Uterus (tissue), 4 donors: Measurements from ENCODE around the gene IL1RAPL2. TPM values are rescaled to one million over a fixed set of nuclear protein-coding genes. Genes with fewer than 3 reads are reported as not detected.

Experiments
- DNase-seq, 2 donors: peaks; one replicate each; pipeline ENCODE4 v3.0.0-alpha.2; 2019 to 2020
- H3K27ac ChIP-seq, 2 donors: fragments of 200-600 bp; sonication (generic); 1 replicate in 1 of 2; 2 replicates in 1 of 2; pipeline ENCODE4 v1.5.1; 2016 to 2018
- H3K27me3 ChIP-seq, 2 donors: fragments of 200-600 bp; sonication (generic); one replicate each; pipeline ENCODE4 v1.5.1; 2018 to 2019; ENCODE audit warnings: control low read depth in 1 of 2
- H3K36me3 ChIP-seq, 2 donors: fragments of 200-600 bp; sonication (generic); one replicate each; pipeline ENCODE4 v1.5.1; 2019; ENCODE audit warnings: control low read depth in 1 of 2
- H3K4me1 ChIP-seq, 2 donors: fragments of 200-600 bp; sonication (generic); one replicate each; pipeline ENCODE4 v1.5.1; 2018 to 2019; ENCODE audit warnings: control low read depth in 1 of 2
- H3K4me3 ChIP-seq, 2 donors: fragments of 200-600 bp; sonication (generic); 1 replicate in 1 of 2; 2 replicates in 1 of 2; pipeline ENCODE4 v1.5.1; 2018 to 2019; ENCODE audit warnings: mild to moderate bottlenecking in 1 of 2
- H3K9me3 ChIP-seq, 2 donors: fragments of 200-600 bp; sonication (generic); one replicate each; pipeline ENCODE4 v1.5.1; 2019; ENCODE audit warnings: control low read depth in 1 of 2
- CTCF ChIP-seq, 4 experiments: fragments of 200-600 bp in 2 of 4; fragments of 450-650 bp in 2 of 4; sonication (generic) in 2 of 4; IDR thresholded peaks; one replicate each; pipeline ENCODE4 v1.5.1; 2016 to 2019; ENCODE audit warnings: antibody characterized with exemption in 4 of 4, mild to moderate bottlenecking in 2 of 4, moderate library complexity in 1 of 4
- POLR2A ChIP-seq, 2 donors: fragments of 450-650 bp; IDR thresholded peaks; one replicate each; pipeline ENCODE4 v1.6.1; 2016; ENCODE audit warnings: antibody characterized with exemption in 2 of 2, mild to moderate bottlenecking in 1 of 2, moderate library complexity in 1 of 2
- intact Hi-C: fragments of 100-400 bp; cut with DNase I; formaldehyde crosslinking; loops from one replicate; pipeline ENCODE4 v1.15.1; 2023; ENCODE audit warnings: low total_unique reads
- total RNA-seq, 4 donors: library from RNA; depleted of rRNA in 3 of 4; stranded (reverse); fragments of >200 nt in 3 of 4; gene quantifications; one replicate each; pipeline versions ENCODE4 v1.1.0 to v1.2.4, GENCODE V29; 2014 to 2023
- donor health status: DM: yes; HTN: yes; CAD: no.

IL1RAPL2 gene
- total RNA-seq, 4 donors from 2014 or later: 2.1 TPM; not detected in 3

- no peaks in the 10 kb centered on the region for H3K4me1 ChIP-seq
- no peaks in the 10 kb centered on the region for H3K9me3 ChIP-seq
- no peaks in the 10 kb centered on the region for H3K27me3 ChIP-seq
- no peak for TF ChIP-seq POLR2A (IDR thresholded peaks at IDR 0.05)
- TF ChIP-seq CTCF (IDR thresholded peaks at IDR 0.05): no peak
- DNase-seq: no peak
- H3K4me3 ChIP-seq: no peak overlapping the region
- no peak overlapping the region for H3K27ac ChIP-seq
- intact Hi-C loops: no loop called here
- H3K36me3 ChIP-seq: no peaks in the 10 kb centered on the region
Observed at GRCh38 chrX:105543283-105543682, 977.3 kb downstream of the IL1RAPL2 start.

- peaks cover 0 to 8% of the 10 kb centered on the region in 2 donors for H3K27me3 ChIP-seq
- no peak overlapping the region for H3K27ac ChIP-seq
- no peaks in the 10 kb centered on the region for H3K4me1 ChIP-seq
- no peaks in the 10 kb centered on the region for H3K36me3 ChIP-seq
- intact Hi-C loops: no loop called here
- DNase-seq: no peak
- H3K9me3 ChIP-seq: no peaks in the 10 kb centered on the region
- TF ChIP-seq CTCF (IDR thresholded peaks at IDR 0.05) (no peak), POLR2A (IDR thresholded peaks at IDR 0.05) (no peak)
- no peak overlapping the region for H3K4me3 ChIP-seq
Observed at GRCh38 chrX:105550043-105550663, 984.2 kb downstream of the IL1RAPL2 start.

GRCh38 chrX:105552395-105552794 is 986.4 kb downstream of the IL1RAPL2 start:
- no peaks in the 10 kb centered on the region for H3K4me1 ChIP-seq
- H3K27me3 ChIP-seq: peaks cover 0 to 8% of the 10 kb centered on the region in 2 donors
- H3K36me3 ChIP-seq: no peaks in the 10 kb centered on the region
- intact Hi-C loops: no loop called here
- no peak for DNase-seq
- no peak overlapping the region for H3K4me3 ChIP-seq
- no peak overlapping the region for H3K27ac ChIP-seq
- H3K9me3 ChIP-seq: no peaks in the 10 kb centered on the region
- no peak for TF ChIP-seq CTCF (IDR thresholded peaks at IDR 0.05)
- TF ChIP-seq POLR2A (IDR thresholded peaks at IDR 0.05): no peak

- H3K9me3 ChIP-seq: no peaks in the 10 kb centered on the region
- intact Hi-C loops: no loop called here
- no peak for TF ChIP-seq CTCF (IDR thresholded peaks at IDR 0.05)
Observed at GRCh38 chrX:105553118-105553517, 987.1 kb downstream of the IL1RAPL2 start.

GRCh38 chrX:105564501-105564900 is 998.5 kb downstream of the IL1RAPL2 start:
- Histone ChIP-seq H3K4me1 (no peaks in the 10 kb centered on the region), H3K9me3 (no peaks in the 10 kb centered on the region), H3K27ac (no peak overlapping the region), H3K36me3 (no peaks in the 10 kb centered on the region), H3K4me3 (no peak overlapping the region), H3K27me3 (peaks cover 0 to 3% of the 10 kb centered on the region in 2 donors)
- intact Hi-C loops: no loop called here
- TF ChIP-seq CTCF (IDR thresholded peaks at IDR 0.05) (no peak), POLR2A (IDR thresholded peaks at IDR 0.05) (no peak)
- no peak for DNase-seq

More at GRCh38 chrX:105553118-105553517, 987.1 kb downstream of the IL1RAPL2 start:
- H3K27me3 ChIP-seq: peaks cover 0 to 8% of the 10 kb centered on the region in 2 donors
- DNase-seq: no peak
- no peaks in the 10 kb centered on the region for H3K4me1 ChIP-seq
- no peak overlapping the region for H3K27ac ChIP-seq
- no peaks in the 10 kb centered on the region for H3K36me3 ChIP-seq
- H3K4me3 ChIP-seq: no peak overlapping the region
